HUES6 (cell line): ENCODE measurements around the gene RABIF.
A peak's percentile ranks its signal among the peaks of the same experiment; 100 is the strongest.

ENCODE experiments used
- H3K27ac ChIP-seq: 2 replicates; pipeline ENCODE4 v1.7.0; 2013; ENCODE audit warnings: low read depth, mild to moderate bottlenecking, low read length, inconsistent platforms
- H3K27me3 ChIP-seq: 2 replicates; pipeline ENCODE4 v1.6.1; 2013; ENCODE audit warnings: low read length; ENCODE audit not compliant: control insufficient read depth, insufficient read depth
- H3K36me3 ChIP-seq: 2 replicates; pipeline ENCODE4 v1.6.1; 2013; ENCODE audit warnings: low read length; ENCODE audit not compliant: control insufficient read depth, insufficient read depth
- H3K4me1 ChIP-seq: 2 replicates; pipeline ENCODE4 v1.6.1; 2013; ENCODE audit warnings: low read length; ENCODE audit not compliant: control insufficient read depth, insufficient read depth
- H3K4me3 ChIP-seq: 2 replicates; pipeline ENCODE4 v1.5.1; 2013; ENCODE audit warnings: low read depth, low read length
- H3K9ac ChIP-seq: one replicate; pipeline ENCODE4 v1.6.1; 2013; ENCODE audit warnings: mild to moderate bottlenecking, low read length
- H3K9me3 ChIP-seq: 2 replicates; pipeline ENCODE4 v1.6.1; 2013; ENCODE audit warnings: low read depth, low read length; ENCODE audit not compliant: control insufficient read depth, insufficient read depth

RABIF gene

DNA sequence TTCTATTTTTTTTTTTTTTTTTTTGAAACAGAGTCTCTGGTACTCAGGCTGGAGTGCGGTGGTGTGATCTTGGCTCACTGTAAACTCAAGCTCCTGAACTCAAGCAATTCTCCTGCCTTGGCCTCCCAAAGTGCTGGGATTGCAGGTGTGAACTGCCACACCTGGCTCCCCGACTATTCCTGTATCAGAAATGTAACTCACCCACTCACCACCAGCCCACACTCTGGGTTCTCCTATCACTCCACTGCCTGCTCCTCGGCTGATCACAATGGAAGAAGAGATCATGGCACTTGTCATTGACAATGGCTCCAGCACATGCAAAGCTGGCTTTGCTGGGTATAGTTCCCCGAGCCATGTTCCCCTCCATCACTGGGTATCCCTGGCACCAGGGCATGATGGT, 15.9 kb downstream of the RABIF start:
- Histone ChIP-seq H3K4me3 (no peak overlapping the region), H3K4me1 (no peaks in the 10 kb centered on the region), H3K9ac (no peak overlapping the region), H3K36me3 (peaks cover 14% of the 10 kb centered on the region), H3K9me3 (no peaks in the 10 kb centered on the region), H3K27ac (no peak overlapping the region), H3K27me3 (no peaks in the 10 kb centered on the region)

DNA sequence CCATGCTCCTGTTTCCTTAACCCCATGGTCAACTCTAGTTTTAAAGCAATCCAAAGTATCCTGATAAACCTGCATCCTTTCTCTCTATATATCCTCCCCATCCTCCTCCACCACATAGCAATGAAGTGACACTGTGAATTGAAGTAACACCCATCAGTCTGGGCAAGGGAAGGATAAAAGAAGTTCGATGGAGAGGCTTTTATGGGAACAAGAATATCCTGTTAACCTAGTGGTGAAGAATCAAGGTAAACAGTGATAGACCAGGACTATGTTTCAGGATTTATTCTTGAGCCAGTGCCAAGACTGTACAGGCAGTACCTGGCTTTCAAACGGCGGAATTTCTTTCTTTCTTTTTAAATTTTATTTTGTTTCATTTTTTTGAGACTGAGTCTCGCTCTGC, 17.6 kb downstream of the RABIF start:
- H3K36me3 ChIP-seq: peaks cover 14% of the 10 kb centered on the region
- no peak overlapping the region for H3K27ac ChIP-seq
- H3K4me3 ChIP-seq: no peak overlapping the region
- no peaks in the 10 kb centered on the region for H3K4me1 ChIP-seq
- no peak overlapping the region for H3K9ac ChIP-seq
- no peaks in the 10 kb centered on the region for H3K9me3 ChIP-seq
- no peaks in the 10 kb centered on the region for H3K27me3 ChIP-seq

DNA sequence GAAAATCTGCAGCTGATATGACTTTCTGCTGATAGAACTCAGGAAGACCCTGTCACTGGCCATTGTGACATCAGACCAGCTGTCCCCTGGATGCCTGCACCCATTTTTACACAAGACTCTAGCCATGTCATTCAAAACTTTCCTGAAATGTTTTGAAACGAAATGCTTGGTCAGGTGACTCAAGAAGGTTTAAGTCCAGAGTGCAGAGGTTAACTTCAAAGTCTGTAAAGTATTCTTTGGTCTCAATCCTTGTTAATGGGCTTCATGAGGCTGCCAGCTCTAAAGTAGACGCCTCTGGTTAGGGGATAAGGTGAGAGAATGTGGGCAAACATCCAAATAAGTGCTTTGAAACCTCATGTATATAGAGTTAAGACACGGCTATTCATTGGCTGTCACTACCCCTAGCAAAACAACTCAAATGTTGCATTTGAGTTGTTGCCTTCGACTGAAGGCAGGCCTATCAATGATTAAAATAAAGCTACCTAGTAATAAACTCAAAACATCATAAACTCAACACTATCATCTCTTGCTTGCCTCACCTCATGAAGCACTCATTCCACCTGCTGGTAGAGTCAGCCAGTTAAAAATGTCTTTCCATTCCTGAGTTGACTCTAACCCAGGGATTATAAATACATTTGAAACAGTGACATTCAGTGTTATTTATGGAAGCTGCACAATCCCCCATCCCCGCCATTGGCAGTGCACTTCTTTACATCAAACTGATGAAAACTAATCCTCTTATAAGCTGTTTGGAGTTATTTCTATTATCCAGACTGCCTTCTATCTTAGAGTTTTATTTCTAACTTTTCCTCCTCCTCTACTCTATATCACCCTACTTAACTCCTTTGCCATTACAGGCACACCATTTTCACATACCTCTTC, 26.0 kb downstream of the RABIF start:
- Histone ChIP-seq H3K4me1 (no peaks in the 10 kb centered on the region), H3K4me3 (no peak overlapping the region), H3K9me3 (no peaks in the 10 kb centered on the region), H3K27me3 (no peaks in the 10 kb centered on the region), H3K36me3 (peaks cover 11% of the 10 kb centered on the region), H3K27ac (no peak overlapping the region), H3K9ac (no peak overlapping the region)

DNA sequence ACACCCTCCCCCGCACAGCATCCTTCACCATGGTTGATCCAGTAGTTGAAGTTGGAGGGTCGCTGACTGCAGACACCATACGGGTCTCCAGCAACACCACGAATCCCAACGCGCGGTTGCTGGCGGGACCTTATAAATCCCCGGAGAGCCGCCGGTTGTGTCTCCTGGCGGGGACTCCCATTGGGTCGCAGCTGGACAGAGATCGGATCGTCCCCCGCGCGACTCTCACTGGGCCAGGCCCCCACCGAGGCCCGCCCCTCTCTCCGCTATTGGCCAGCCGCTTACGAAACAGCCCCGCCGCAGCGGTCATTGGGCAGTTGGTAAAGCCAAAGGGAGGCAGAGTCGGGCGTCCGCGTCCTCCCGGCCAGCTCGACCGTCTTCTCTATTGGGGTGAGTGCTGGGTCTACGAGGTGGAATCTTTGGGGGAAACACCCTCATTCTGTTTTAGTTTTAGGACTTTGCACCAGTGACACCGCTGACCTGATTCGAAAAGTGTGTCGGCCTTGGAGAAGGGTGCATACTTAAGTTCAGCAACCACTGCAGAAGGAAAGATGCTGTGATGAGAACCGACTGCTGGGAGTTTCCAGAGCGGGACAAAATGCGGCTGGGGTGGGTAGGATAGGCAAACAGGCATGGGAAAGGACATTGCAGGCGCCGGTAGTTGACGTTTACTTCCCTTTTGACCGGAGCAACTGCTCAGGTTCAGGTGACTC, 27.4 kb downstream of the RABIF start:
- H3K9ac ChIP-seq: peak overlapping the region; percentile 88

DNA sequence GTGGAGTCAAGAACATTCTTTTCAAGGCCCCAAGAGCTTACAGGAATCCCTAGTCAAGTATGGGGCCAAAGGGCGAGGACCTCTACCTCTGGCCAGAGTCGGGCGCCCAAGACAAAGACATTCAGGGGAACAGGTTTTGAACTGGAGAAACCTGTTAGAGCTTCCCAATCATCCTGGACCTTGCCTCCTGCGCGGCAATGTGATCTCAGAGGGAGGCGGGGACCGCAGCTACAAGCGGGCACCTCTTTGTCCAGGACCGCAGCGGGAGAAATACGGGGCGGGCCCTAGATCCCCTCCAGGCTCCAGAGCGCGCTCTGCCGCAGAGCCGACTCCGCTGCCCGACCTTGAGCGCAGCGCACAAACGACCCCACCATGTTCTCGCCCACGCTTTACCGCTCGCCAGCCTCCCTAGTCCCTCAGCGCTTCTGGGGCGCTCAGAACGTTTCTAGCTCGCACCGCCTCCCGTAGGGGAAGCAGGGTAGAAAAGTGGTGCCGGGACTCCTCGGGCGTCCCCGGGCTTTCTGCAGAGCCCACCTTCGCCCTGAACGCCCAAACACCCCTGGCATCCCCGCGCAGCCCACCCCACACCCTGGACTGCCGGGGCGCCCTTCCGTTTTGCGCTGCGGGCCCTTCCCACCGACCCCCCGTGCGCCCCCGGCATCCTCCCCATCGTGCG, 28.1 kb downstream of the RABIF start:
- no peaks in the 10 kb centered on the region for H3K4me1 ChIP-seq
- H3K4me3 ChIP-seq: peak overlapping the region; percentile 72
- H3K27ac ChIP-seq: peak overlapping the region; percentile 79
- H3K9ac ChIP-seq: peak overlapping the region; percentile 88
- H3K9me3 ChIP-seq: no peaks in the 10 kb centered on the region
- no peaks in the 10 kb centered on the region for H3K27me3 ChIP-seq
- peaks cover 31% of the 10 kb centered on the region for H3K36me3 ChIP-seq

More for the DNA sequence above, 27.4 kb downstream of the RABIF start:
- Histone ChIP-seq H3K27me3 (no peaks in the 10 kb centered on the region), H3K36me3 (peaks cover 25% of the 10 kb centered on the region), H3K4me1 (no peaks in the 10 kb centered on the region), H3K9me3 (no peaks in the 10 kb centered on the region), H3K27ac (peak overlapping the region; percentile 79), H3K4me3 (peak overlapping the region; percentile 72)

DNA sequence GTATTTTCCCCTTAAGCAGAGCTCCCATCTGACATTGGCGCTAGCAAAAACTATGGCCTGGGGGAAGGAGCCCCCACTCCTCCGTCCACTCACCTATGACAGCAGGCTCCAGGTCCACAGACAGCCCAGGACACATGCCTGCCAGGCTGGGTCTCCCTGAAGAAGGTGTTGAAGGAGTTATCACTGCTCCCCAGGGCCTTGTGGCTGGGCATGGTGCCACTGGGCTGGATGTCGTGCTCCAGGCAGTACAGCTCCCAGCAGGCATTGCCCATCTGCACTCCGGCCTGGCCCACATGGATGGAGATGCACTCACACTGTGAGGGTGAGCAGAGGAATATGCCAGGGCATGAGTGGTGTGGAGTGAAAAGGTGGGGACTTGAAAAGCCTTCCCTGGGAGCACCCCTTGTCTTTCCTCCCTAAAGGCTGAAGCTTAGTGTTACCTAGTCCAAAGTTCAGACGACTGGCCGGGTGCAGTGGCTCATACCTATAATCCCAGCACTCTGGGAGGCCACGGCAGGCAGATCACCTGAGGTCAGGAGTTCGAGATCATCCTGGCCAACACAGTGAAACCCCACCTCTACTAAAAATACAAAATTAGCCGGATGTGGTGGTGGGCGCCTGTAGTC, 30.0 kb downstream of the RABIF start:
- H3K36me3 ChIP-seq: peaks cover 43% of the 10 kb centered on the region
- no peak overlapping the region for H3K9ac ChIP-seq
- H3K27me3 ChIP-seq: no peaks in the 10 kb centered on the region
- H3K9me3 ChIP-seq: no peaks in the 10 kb centered on the region
- no peaks in the 10 kb centered on the region for H3K4me1 ChIP-seq
- no peak overlapping the region for H3K4me3 ChIP-seq
- no peak overlapping the region for H3K27ac ChIP-seq

DNA sequence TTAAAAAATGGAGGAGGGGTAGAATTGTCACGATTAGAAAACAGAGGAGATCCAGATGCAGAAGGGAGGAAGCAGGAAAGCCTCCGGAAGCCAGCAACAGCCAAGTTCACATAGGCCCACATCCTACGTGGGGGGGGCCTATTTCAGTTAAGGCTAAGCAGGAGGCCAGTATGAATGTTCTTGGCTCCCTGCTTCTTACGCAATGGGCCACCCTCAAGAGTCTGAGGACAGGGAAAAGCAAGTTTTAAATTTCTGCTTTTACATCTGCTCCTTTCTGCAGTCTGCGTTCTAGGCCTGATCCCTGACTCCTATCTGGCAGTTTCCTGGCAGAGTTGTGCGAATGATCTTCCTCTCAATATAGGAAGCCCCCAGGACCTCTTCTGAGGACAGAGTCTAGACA, 30.6 kb downstream of the RABIF start:
- Histone ChIP-seq H3K9me3 (no peaks in the 10 kb centered on the region), H3K36me3 (peaks cover 43% of the 10 kb centered on the region), H3K27me3 (no peaks in the 10 kb centered on the region), H3K4me1 (no peaks in the 10 kb centered on the region), H3K9ac (no peak overlapping the region), H3K4me3 (no peak overlapping the region), H3K27ac (no peak overlapping the region)

DNA sequence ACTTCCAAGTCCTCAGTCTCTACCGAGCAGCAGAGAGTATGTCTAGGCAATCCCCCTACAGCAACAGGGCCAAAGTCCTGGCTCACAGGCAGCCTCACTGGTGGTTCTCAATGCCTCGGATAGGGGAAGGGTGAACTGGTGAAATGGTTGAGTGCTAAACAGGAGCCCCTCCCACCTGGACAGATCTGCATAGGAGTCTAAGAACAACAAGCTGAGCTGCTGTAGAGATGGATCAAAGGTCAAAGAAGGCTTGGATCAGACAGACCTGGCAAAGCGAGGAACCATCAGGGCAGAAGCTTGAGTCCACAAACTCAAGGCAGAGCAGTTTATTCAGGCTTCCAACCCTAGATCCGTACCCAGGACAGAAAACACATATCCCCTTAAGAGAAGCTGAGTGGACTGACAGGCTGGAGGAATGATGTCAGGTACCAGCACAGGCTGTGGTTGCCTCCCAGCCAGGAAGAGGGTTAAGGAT, 31.8 kb downstream of the RABIF start:
- Histone ChIP-seq H3K9me3 (no peaks in the 10 kb centered on the region), H3K4me1 (no peaks in the 10 kb centered on the region), H3K9ac (no peak overlapping the region)

DNA sequence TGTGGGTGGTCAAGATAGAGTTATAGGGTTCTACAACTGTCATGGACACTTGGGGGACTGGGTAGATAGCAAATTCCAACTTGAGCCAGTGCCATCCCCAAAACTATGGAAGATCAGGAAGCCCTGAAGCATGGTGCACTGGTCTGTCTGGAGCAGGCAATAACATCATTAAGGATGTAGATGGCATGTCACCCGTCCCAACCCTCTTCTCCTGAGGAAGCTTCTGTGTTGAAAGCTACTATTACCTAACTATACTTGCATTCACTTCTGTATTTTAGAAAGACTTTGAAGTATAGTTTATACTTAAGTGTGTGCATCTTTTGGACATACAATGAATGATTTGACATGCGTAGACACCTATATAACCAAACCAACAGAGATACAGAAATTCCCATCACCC, 32.9 kb downstream of the RABIF start:
- Histone ChIP-seq H3K27me3 (no peaks in the 10 kb centered on the region), H3K27ac (no peak overlapping the region), H3K4me3 (no peak overlapping the region), H3K4me1 (no peaks in the 10 kb centered on the region), H3K36me3 (peaks cover 48% of the 10 kb centered on the region), H3K9ac (no peak overlapping the region), H3K9me3 (no peaks in the 10 kb centered on the region)

More for the DNA sequence above, 31.8 kb downstream of the RABIF start:
- Histone ChIP-seq H3K27ac (no peak overlapping the region), H3K36me3 (peaks cover 43% of the 10 kb centered on the region), H3K4me3 (no peak overlapping the region), H3K27me3 (no peaks in the 10 kb centered on the region)

DNA sequence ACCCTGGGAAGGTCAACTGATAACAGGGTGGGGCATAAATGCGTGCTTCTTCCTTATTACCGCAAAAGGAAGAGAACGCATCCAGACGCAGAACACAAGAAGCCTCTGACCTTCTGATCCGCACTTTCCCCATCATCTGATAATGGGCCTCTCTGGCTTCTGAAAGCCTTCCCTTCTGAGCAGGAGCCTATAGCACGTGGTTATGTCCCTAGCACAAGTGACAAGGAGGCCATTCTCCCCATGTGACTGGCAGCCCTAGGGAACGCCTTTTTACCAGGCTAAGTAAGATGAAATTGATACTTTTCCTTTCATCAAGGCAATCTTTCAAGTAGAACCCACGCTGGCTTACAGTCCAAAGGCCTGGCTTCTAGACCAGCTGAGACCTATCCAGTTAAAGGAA, 34.2 kb downstream of the RABIF start:
- H3K27me3 ChIP-seq: no peaks in the 10 kb centered on the region
- no peaks in the 10 kb centered on the region for H3K4me1 ChIP-seq
- no peak overlapping the region for H3K9ac ChIP-seq
- H3K9me3 ChIP-seq: no peaks in the 10 kb centered on the region
- H3K4me3 ChIP-seq: no peak overlapping the region
- peaks cover 54% of the 10 kb centered on the region for H3K36me3 ChIP-seq
- no peak overlapping the region for H3K27ac ChIP-seq
